GM23248 (cell line): ENCODE measurements around the gene PTPRT. TPM values are rescaled to one million over a fixed set of nuclear protein-coding genes. Genes with fewer than 3 reads are reported as not detected.

Source experiments
- DNase-seq: peaks from one replicate; pipeline ENCODE4 v3.0.0-alpha.2; 2015
- H2AFZ ChIP-seq: fragments of 200-600 bp; sonication (generic); 2 replicates; pipeline ENCODE4 v1.6.1; 2016; ENCODE audit warnings: antibody characterized with exemption
- H3F3A ChIP-seq: fragments of 200-600 bp; sonication (generic); 2 replicates; pipeline ENCODE4 v1.6.1; 2016; ENCODE audit warnings: mild to moderate bottlenecking, antibody characterized with exemption, mixed run types; ENCODE audit not compliant: insufficient read depth
- H3K27ac ChIP-seq: fragments of 200-600 bp; sonication (generic); 2 replicates; pipeline ENCODE4 v1.5.1; 2016; ENCODE audit warnings: mild to moderate bottlenecking
- H3K27me3 ChIP-seq: fragments of 200-600 bp; sonication (generic); replicated peaks from 2 replicates; pipeline ENCODE4 v1.6.1; 2016; ENCODE audit warnings: mild to moderate bottlenecking; ENCODE audit not compliant: insufficient read depth
- H3K36me3 ChIP-seq: fragments of 200-600 bp; sonication (generic); 2 replicates; pipeline ENCODE4 v1.6.1; 2016; ENCODE audit warnings: low read depth, mild to moderate bottlenecking
- H3K4me1 ChIP-seq: fragments of 200-600 bp; sonication (generic); 2 replicates; pipeline ENCODE4 v1.6.1; 2016; ENCODE audit warnings: mild to moderate bottlenecking; ENCODE audit not compliant: insufficient read depth
- H3K4me2 ChIP-seq: fragments of 200-600 bp; sonication (generic); one replicate; pipeline ENCODE4 v1.6.1; 2016; ENCODE audit warnings: mild to moderate bottlenecking; ENCODE audit not compliant: unreplicated experiment
- H3K4me3 ChIP-seq: fragments of 200-600 bp; sonication (generic); 2 replicates; pipeline ENCODE4 v1.5.1; 2016; ENCODE audit warnings: mild to moderate bottlenecking
- H3K79me2 ChIP-seq: fragments of 200-600 bp; sonication (generic); 2 replicates; pipeline ENCODE4 v1.6.1; 2016; ENCODE audit warnings: mild to moderate bottlenecking; ENCODE audit not compliant: insufficient read depth
- H3K9ac ChIP-seq: fragments of 200-600 bp; sonication (generic); 2 replicates; pipeline ENCODE4 v1.6.1; 2016; ENCODE audit warnings: mild to moderate bottlenecking
- H3K9me2 ChIP-seq: fragments of 200-600 bp; sonication (generic); 2 replicates; pipeline ENCODE4 v1.6.1; 2016; ENCODE audit warnings: mixed run types, mild to moderate bottlenecking, moderate library complexity; ENCODE audit not compliant: insufficient read depth
- H3K9me3 ChIP-seq: fragments of 200-600 bp; sonication (generic); one replicate; pipeline ENCODE4 v1.6.1; 2017; ENCODE audit warnings: low read depth
- H4K20me1 ChIP-seq: fragments of 200-600 bp; sonication (generic); 2 replicates; pipeline ENCODE4 v1.6.0; 2016; ENCODE audit not compliant: insufficient read depth
- EZH2 ChIP-seq: fragments of 200-600 bp; sonication (generic); IDR thresholded peaks from 2 replicates; pipeline ENCODE4 v1.6.1; 2018; ENCODE audit warnings: antibody characterized with exemption, mild to moderate bottlenecking; ENCODE audit not compliant: insufficient read depth, poor library complexity, severe bottlenecking
- EZH2phosphoT487 ChIP-seq: fragments of 200-600 bp; sonication (generic); IDR thresholded peaks from 2 replicates; pipeline ENCODE4 v1.6.1; 2018; ENCODE audit warnings: antibody characterized with exemption, moderate library complexity, mild to moderate bottlenecking, low read depth; ENCODE audit not compliant: insufficient read depth
- WGBS, 2 experiments: methylation state at CpG; one replicate each; pipeline ENCODE4 v1.1.6; 2015 to 2017; ENCODE audit warnings: low lambda C conversion rate in 2 of 2, low coverage in 1 of 2; ENCODE audit errors: missing lambda C conversion rate in 2 of 2; 5-methylcytosine and 5-hydroxymethylcytosine counted together
- in situ Hi-C: fragments of 300-500 bp; cut with MboI; formaldehyde crosslinking; loops from 2 replicates; pipeline ENCODE4 v1.15.0; 2020
- polyA plus RNA-seq: library from polyadenylated mRNA; unstranded; fragments of >200 nt; fragmentation: Nextera tagmentation; extraction: Ambion mirVana; gene quantifications from 2 replicates; pipeline ENCODE4 v1.2.1, GENCODE V29; 2016
- total RNA-seq: library from RNA; depleted of rRNA; stranded (reverse); fragments of >200 nt; shearing (Covaris generic); gene quantifications from 2 replicates; pipeline ENCODE4 v1.2.3, GENCODE V29; 2014

Gene PTPRT
- total and polyA plus RNA-seq, 2 experiments from 2014 or later = not detected

GRCh38 chr20:42957018-42957703, 232.5 kb downstream of the PTPRT start:
- no peak overlapping the region for H2AFZ ChIP-seq
- H3F3A ChIP-seq = no peaks in the 10 kb centered on the region
- H3K4me1 ChIP-seq = no peaks in the 10 kb centered on the region
- H3K36me3 ChIP-seq = no peaks in the 10 kb centered on the region
- in situ Hi-C loops = no loop called here
- no peaks in the 10 kb centered on the region for H4K20me1 ChIP-seq
- H3K4me2 ChIP-seq = no peak overlapping the region
- H3K9ac ChIP-seq = no peak overlapping the region
- DNase-seq = no peak
- no peaks in the 10 kb centered on the region for H3K27me3 ChIP-seq
- no peaks in the 10 kb centered on the region for H3K9me2 ChIP-seq
- H3K4me3 ChIP-seq = no peak overlapping the region
- no peaks in the 10 kb centered on the region for H3K9me3 ChIP-seq
- no peak overlapping the region for H3K27ac ChIP-seq
- WGBS, 2 experiments = 17 to 18% methylated on average over 9 of the region's 9 CpGs
- no peaks in the 10 kb centered on the region for H3K79me2 ChIP-seq
- TF ChIP-seq EZH2phosphoT487 (no peak), EZH2 (no peak)

- no peak overlapping the region for H2AFZ ChIP-seq
- no peak overlapping the region for H3K9ac ChIP-seq
These were observed 234.0 kb downstream of the PTPRT start for GRCh38 chr20:42955713-42956112.

GRCh38 chr20:42954951-42955350, 234.8 kb downstream of the PTPRT start:
- in situ Hi-C loops = no loop called here
- Histone ChIP-seq H3K4me1 (no peaks in the 10 kb centered on the region), H3F3A (no peaks in the 10 kb centered on the region), H3K9me2 (no peaks in the 10 kb centered on the region), H3K27ac (no peak overlapping the region), H3K27me3 (no peaks in the 10 kb centered on the region), H3K79me2 (no peaks in the 10 kb centered on the region), H3K4me3 (no peak overlapping the region), H3K9me3 (no peaks in the 10 kb centered on the region), H3K9ac (no peak overlapping the region), H2AFZ (no peak overlapping the region), H3K4me2 (no peak overlapping the region), H3K36me3 (no peaks in the 10 kb centered on the region), H4K20me1 (no peaks in the 10 kb centered on the region)
- 27 to 29% methylated on average over 5 of the region's 5 CpGs for WGBS, 2 experiments
- no peak for DNase-seq
- TF ChIP-seq EZH2 = no peak
- no peak for TF ChIP-seq EZH2phosphoT487

More at GRCh38 chr20:42955713-42956112, 234.0 kb downstream of the PTPRT start:
- 21 to 30% methylated on average over 4 of the region's 4 CpGs for WGBS, 2 experiments
- Histone ChIP-seq H3K9me3 (no peaks in the 10 kb centered on the region), H3K27me3 (no peaks in the 10 kb centered on the region), H3K79me2 (no peaks in the 10 kb centered on the region), H3K27ac (no peak overlapping the region), H3F3A (no peaks in the 10 kb centered on the region), H3K4me2 (no peak overlapping the region), H3K4me3 (no peak overlapping the region), H3K4me1 (no peaks in the 10 kb centered on the region), H4K20me1 (no peaks in the 10 kb centered on the region), H3K9me2 (no peaks in the 10 kb centered on the region), H3K36me3 (no peaks in the 10 kb centered on the region)
- TF ChIP-seq EZH2phosphoT487 (no peak), EZH2 (no peak)
- no peak for DNase-seq
- in situ Hi-C loops = no loop called here

- H3K79me2 ChIP-seq = no peaks in the 10 kb centered on the region
- H3K9me3 ChIP-seq = no peaks in the 10 kb centered on the region
- WGBS, 2 experiments = 15 to 16% methylated on average over 7 of the region's 7 CpGs
- in situ Hi-C loops = no loop called here
- no peak for DNase-seq
- H3K9me2 ChIP-seq = no peaks in the 10 kb centered on the region
- no peak overlapping the region for H3K4me3 ChIP-seq
- H3K9ac ChIP-seq = no peak overlapping the region
- H3F3A ChIP-seq = no peaks in the 10 kb centered on the region
- no peaks in the 10 kb centered on the region for H3K4me1 ChIP-seq
- no peaks in the 10 kb centered on the region for H3K27me3 ChIP-seq
- H3K36me3 ChIP-seq = no peaks in the 10 kb centered on the region
- H2AFZ ChIP-seq = no peak overlapping the region
- TF ChIP-seq EZH2 = no peak
- TF ChIP-seq EZH2phosphoT487 = no peak
- no peak overlapping the region for H3K27ac ChIP-seq
- H3K4me2 ChIP-seq = no peak overlapping the region
- no peaks in the 10 kb centered on the region for H4K20me1 ChIP-seq
These were observed 239.8 kb downstream of the PTPRT start for GRCh38 chr20:42949950-42950349.
